ENCODE data around the gene MCC. TPM values are rescaled to one million over a fixed set of nuclear protein-coding genes. Genes with fewer than 3 reads are reported as not detected.
A peak's percentile ranks its signal among the peaks of the same experiment; 100 is the strongest.

The MCC gene
- total RNA-seq, 2 donors from 2014 or later, result 4.3 TPM

DNA sequence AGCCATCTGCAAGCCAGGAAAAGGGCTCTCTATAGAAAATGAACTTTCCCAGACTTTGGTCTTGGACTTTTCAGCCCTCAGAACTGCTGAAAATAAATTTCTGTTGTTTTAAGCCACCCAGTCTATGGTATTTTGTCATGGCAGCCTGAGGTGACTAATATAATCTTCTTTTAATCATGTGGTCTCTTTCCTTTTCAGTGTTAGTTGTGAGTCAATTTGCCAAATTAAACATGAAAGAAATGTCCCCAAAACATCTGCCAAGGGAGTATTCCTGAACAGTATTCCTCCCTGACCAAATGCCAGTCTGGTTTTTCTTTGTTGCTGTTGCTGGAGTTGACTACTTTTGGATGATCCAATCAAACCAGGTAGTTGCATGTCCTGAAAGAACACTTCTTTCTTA, 20.5 kb upstream of the MCC start:
- peaks cover 25% of the 10 kb centered on the region for H3K27me3 Mint-ChIP-seq
- peaks cover 4% of the 10 kb centered on the region for H3K4me1 Mint-ChIP-seq
- no peaks in the 10 kb centered on the region for H3K9me3 Mint-ChIP-seq
- H3K36me3 Mint-ChIP-seq (ENCODE audit: low read depth), result no peaks in the 10 kb centered on the region
- ATAC-seq (replicated peaks), result no peak
- no peak overlapping the region for H3K27ac Mint-ChIP-seq
- no peak overlapping the region for H3K4me3 Mint-ChIP-seq

- ATAC-seq (replicated peaks), result no peak
- Mint-ChIP-seq H3K27me3 (peaks cover 25% of the 10 kb centered on the region), H3K4me3 (no peak overlapping the region), H3K9me3 (no peaks in the 10 kb centered on the region), H3K4me1 (no peaks in the 10 kb centered on the region), H3K36me3 (ENCODE audit: low read depth) (no peaks in the 10 kb centered on the region), H3K27ac (no peak overlapping the region)
Measured at GRCh38 chr5:113507601-113508000, 19.3 kb upstream of the MCC start.

DNA sequence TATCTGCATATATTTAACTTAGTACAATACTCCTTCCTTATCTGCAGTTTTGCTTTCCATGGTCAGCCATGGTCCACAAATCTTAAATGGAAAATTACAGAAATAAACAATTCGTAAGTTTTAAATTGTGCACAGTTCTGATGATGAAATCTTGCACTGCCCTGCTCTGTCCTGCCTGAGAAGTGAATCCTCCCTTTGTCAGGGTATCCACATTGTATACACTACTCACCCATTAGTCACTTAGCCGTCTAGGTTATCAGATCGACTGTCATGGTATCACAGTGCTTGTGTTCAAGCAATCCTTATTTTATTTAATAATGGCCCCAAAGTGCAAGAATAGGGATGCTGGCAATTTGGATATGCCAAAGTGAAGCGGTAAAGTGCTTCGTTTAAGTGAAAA, 16.9 kb upstream of the MCC start:
- Mint-ChIP-seq H3K36me3 (ENCODE audit: low read depth) (no peaks in the 10 kb centered on the region), H3K27me3 (peaks cover 32% of the 10 kb centered on the region), H3K4me3 (no peak overlapping the region), H3K4me1 (no peaks in the 10 kb centered on the region), H3K9me3 (no peaks in the 10 kb centered on the region), H3K27ac (no peak overlapping the region)
- no peak for ATAC-seq (replicated peaks)

- Mint-ChIP-seq H3K4me3 (no peak overlapping the region), H3K36me3 (ENCODE audit: low read depth) (no peaks in the 10 kb centered on the region), H3K4me1 (no peaks in the 10 kb centered on the region), H3K9me3 (no peaks in the 10 kb centered on the region), H3K27ac (no peak overlapping the region), H3K27me3 (peaks cover 28% of the 10 kb centered on the region)
- ATAC-seq (replicated peaks), result no peak
Measured at GRCh38 chr5:113503146-113503545, 14.9 kb upstream of the MCC start.

GRCh38 chr5:113502073-113502472, 13.8 kb upstream of the MCC start:
- Mint-ChIP-seq H3K9me3 (no peaks in the 10 kb centered on the region), H3K36me3 (ENCODE audit: low read depth) (no peaks in the 10 kb centered on the region), H3K27me3 (peaks cover 26% of the 10 kb centered on the region)

DNA sequence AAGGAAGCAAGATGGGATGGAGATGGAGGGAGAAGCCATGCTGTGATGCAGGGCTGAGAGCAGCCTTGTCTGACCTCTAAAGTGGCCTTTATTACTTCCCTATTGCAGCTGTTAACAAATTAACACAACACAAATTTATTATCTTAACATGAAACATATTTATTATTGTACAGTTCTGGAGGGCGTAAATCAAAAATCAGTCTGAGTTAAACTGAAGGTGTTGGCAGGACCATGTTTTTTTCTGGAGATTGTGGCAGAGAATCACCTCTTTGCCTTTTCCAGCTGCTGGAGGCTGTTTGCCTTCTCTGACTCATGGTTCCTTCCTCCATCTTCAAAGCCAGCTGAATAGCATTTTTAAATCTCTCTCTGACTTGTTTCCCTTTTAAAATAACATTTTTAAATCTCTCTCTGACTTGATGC, 7.2 kb upstream of the MCC start:
- Mint-ChIP-seq H3K36me3 (ENCODE audit: low read depth) (no peaks in the 10 kb centered on the region), H3K27ac (no peak overlapping the region), H3K4me1 (no peaks in the 10 kb centered on the region), H3K9me3 (peaks cover 4% of the 10 kb centered on the region), H3K4me3 (no peak overlapping the region), H3K27me3 (peaks cover 14% of the 10 kb centered on the region)
- ATAC-seq (replicated peaks), result no peak

More at GRCh38 chr5:113502073-113502472, 13.8 kb upstream of the MCC start:
- Mint-ChIP-seq H3K4me3 (no peak overlapping the region), H3K4me1 (no peaks in the 10 kb centered on the region), H3K27ac (no peak overlapping the region)
- ATAC-seq (replicated peaks), result no peak

DNA sequence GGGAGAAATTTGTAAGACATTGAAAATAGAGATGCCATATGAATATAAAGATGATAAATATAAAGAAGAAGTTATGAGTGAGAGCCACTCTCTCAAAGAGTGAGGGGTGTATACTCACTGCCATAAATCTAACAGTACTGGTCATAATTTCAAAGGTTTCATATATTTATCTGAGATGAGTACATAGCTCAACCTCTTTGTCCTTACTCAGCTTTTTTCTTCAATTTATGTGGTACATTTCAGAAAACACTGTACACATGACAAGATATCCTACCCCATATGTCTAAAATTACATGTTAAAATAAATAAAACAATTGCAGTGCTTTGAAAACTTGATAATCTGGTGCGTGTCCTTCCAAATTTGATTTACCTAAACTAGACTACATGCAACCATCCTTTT, 5.2 kb upstream of the MCC start:
- Mint-ChIP-seq H3K27me3 (peaks cover 16% of the 10 kb centered on the region), H3K4me1 (no peaks in the 10 kb centered on the region), H3K27ac (no peak overlapping the region), H3K9me3 (peaks cover 7% of the 10 kb centered on the region), H3K4me3 (no peak overlapping the region), H3K36me3 (ENCODE audit: low read depth) (no peaks in the 10 kb centered on the region)
- ATAC-seq (replicated peaks), result no peak

GRCh38 chr5:113491022-113491421, 2.8 kb upstream of the MCC start:
- H3K9me3 Mint-ChIP-seq, result peaks cover 7% of the 10 kb centered on the region

GRCh38 chr5:113490317-113490716, 2.1 kb upstream of the MCC start:
- no peak for ATAC-seq (replicated peaks)
- Mint-ChIP-seq H3K4me3 (no peak overlapping the region), H3K27ac (no peak overlapping the region), H3K36me3 (ENCODE audit: low read depth) (no peaks in the 10 kb centered on the region), H3K4me1 (no peaks in the 10 kb centered on the region), H3K27me3 (peaks cover 31% of the 10 kb centered on the region), H3K9me3 (peaks cover 7% of the 10 kb centered on the region)

More at GRCh38 chr5:113491022-113491421, 2.8 kb upstream of the MCC start:
- Mint-ChIP-seq H3K27me3 (peaks cover 25% of the 10 kb centered on the region), H3K36me3 (ENCODE audit: low read depth) (no peaks in the 10 kb centered on the region), H3K27ac (no peak overlapping the region), H3K4me1 (no peaks in the 10 kb centered on the region), H3K4me3 (no peak overlapping the region)
- ATAC-seq (replicated peaks), result no peak

GRCh38 chr5:113489299-113489698, 1.0 kb upstream of the MCC start:
- ATAC-seq (replicated peaks), result peak; percentile 73

GRCh38 chr5:113488645-113489184, 462 bp upstream of the MCC start:
- peak; percentile 28 for ATAC-seq (replicated peaks)
- H3K4me1 Mint-ChIP-seq, result no peaks in the 10 kb centered on the region
- peak overlapping the region; percentile 77 for H3K4me3 Mint-ChIP-seq

More at GRCh38 chr5:113489299-113489698, 1.0 kb upstream of the MCC start:
- Mint-ChIP-seq H3K27ac (no peak overlapping the region), H3K4me1 (no peaks in the 10 kb centered on the region), H3K36me3 (ENCODE audit: low read depth) (no peaks in the 10 kb centered on the region), H3K9me3 (peaks cover 7% of the 10 kb centered on the region), H3K4me3 (peak overlapping the region; percentile 77), H3K27me3 (peaks cover 34% of the 10 kb centered on the region)

GRCh38 chr5:113487416-113487780, 855 bp downstream of the MCC start:
- H3K9me3 Mint-ChIP-seq, result peaks cover 7% of the 10 kb centered on the region
- H3K4me3 Mint-ChIP-seq, result peak overlapping the region; percentile 77
- ATAC-seq (replicated peaks), result no peak
- no peak overlapping the region for H3K27ac Mint-ChIP-seq
- peaks cover 38% of the 10 kb centered on the region for H3K27me3 Mint-ChIP-seq
- no peaks in the 10 kb centered on the region for H3K4me1 Mint-ChIP-seq
- no peaks in the 10 kb centered on the region for H3K36me3 Mint-ChIP-seq (ENCODE audit: low read depth)

More at GRCh38 chr5:113488645-113489184, 462 bp upstream of the MCC start:
- Mint-ChIP-seq H3K36me3 (ENCODE audit: low read depth) (no peaks in the 10 kb centered on the region), H3K9me3 (peaks cover 7% of the 10 kb centered on the region), H3K27ac (no peak overlapping the region), H3K27me3 (peaks cover 36% of the 10 kb centered on the region)

DNA sequence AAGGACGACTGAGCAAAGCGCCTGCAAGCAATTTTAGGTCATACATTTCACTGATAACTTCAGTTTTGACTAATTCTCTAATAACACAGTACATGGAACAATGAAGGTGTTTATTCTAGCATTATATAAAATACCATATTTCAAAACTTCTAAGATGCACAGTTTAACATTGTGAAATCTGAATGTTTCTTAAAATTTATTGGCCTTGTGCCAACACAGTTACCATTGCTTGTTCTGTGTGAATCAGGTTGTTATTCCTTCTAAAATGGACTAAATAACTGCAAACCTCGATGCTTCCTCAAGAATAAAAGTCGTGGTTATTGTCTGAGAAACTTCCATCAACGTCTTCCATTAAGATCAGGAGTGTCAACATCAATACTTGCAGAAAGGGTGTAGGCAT, 8.0 kb downstream of the MCC start:
- ATAC-seq (replicated peaks), result no peak
- Mint-ChIP-seq H3K9me3 (no peaks in the 10 kb centered on the region), H3K27ac (no peak overlapping the region), H3K36me3 (ENCODE audit: low read depth) (no peaks in the 10 kb centered on the region), H3K27me3 (peaks cover 17% of the 10 kb centered on the region), H3K4me3 (no peak overlapping the region), H3K4me1 (no peaks in the 10 kb centered on the region)

DNA sequence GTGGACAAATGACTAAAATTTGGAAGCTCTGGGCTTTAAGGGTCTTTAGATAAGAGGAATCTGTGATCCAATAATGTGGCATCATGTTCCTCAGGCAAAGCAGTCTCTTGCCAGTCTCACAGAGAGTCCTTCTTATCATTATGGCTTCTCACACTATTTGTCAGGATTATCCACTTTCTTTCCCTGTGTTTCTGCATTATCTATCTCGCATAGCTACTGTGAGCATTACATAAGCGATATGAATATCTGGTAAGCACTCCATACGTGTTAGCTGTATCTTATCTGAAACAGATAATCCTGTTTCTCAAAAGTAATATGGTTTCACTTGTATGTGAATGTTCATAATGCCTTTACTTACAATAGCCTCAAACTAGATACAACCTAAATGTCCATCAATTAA, 9.6 kb downstream of the MCC start:
- H3K27ac Mint-ChIP-seq, result no peak overlapping the region
- no peaks in the 10 kb centered on the region for H3K4me1 Mint-ChIP-seq
- H3K27me3 Mint-ChIP-seq, result peaks cover 21% of the 10 kb centered on the region
- no peak overlapping the region for H3K4me3 Mint-ChIP-seq
- ATAC-seq (replicated peaks), result no peak
- H3K9me3 Mint-ChIP-seq, result no peaks in the 10 kb centered on the region
- no peaks in the 10 kb centered on the region for H3K36me3 Mint-ChIP-seq (ENCODE audit: low read depth)

DNA sequence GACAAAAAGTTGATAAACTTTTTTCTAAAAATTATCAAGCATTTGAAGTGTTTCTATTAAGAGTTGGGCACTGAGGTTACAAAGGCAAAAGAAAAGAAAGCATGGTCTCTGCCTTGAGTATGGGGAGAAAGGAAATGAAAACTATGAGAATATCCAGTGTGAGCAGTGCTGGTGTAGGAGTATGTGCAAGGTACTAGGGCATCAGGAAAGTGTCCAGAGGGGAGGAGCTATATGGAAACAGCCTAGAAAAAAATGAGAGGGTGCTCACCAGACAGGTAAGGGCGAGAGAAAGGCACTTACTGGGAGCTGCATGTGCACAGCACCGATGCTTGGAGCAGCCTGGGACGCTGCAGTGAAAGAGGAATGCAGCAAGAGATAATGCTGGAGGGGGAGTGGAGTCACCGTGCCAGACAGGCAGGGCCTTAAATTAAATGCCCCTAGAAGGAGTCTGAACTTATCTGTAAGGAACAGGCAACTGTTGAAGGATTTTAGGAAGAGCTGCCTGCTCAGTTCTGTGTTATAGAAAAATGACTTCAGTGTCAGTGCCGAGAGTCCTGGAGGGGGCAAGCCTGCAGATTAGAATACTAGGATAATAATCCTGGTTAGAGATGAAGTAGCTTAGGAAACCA, 14.0 kb downstream of the MCC start:
- Mint-ChIP-seq H3K4me1 (no peaks in the 10 kb centered on the region), H3K9me3 (no peaks in the 10 kb centered on the region), H3K36me3 (ENCODE audit: low read depth) (no peaks in the 10 kb centered on the region), H3K27ac (no peak overlapping the region), H3K27me3 (peaks cover 27% of the 10 kb centered on the region), H3K4me3 (no peak overlapping the region)
- ATAC-seq (replicated peaks), result no peak
